B cell (primary cell): Measurements from ENCODE around the gene CYP26B1. TPM values are rescaled to one million over a fixed set of nuclear protein-coding genes. Genes with fewer than 3 reads are reported as not detected.

Experiments
- ATAC-seq: fragments of 200-7000 bp; cut with Tn5 transposase; one replicate; pipeline ENCODE4 v1.10.0; 2021; ENCODE audit warnings: low read depth, mild to moderate bottlenecking, moderate number of reproducible peaks, moderate library complexity
- CTCF ChIA-PET: fragments of 350-600 bp; sonication (Branson Sonifier 250); formaldehyde crosslinking; loops from one replicate; lab custom pipeline; 2021; ENCODE audit warnings: antibody characterized with exemption, inconsistent platforms; lab: Charles Lee
- POLR2A ChIA-PET: fragments of 350-600 bp; sonication (Branson Sonifier 250); formaldehyde crosslinking; loops from one replicate; lab custom pipeline; 2021; ENCODE audit warnings: antibody characterized with exemption; lab: Charles Lee
- DNase-seq: peaks from one replicate; pipeline ENCODE4 v3.0.0; 2013
- H2AFZ ChIP-seq: 2 replicates; pipeline ENCODE4 v1.6.1; 2012; ENCODE audit warnings: mild to moderate bottlenecking, low read depth, low read length; ENCODE audit not compliant: insufficient read depth, poor library complexity, severe bottlenecking
- H3K27ac ChIP-seq, 2 donors: 1 replicate in 1 of 2; 2 replicates in 1 of 2; pipeline ENCODE4 v1.5.1; 2012 to 2013; ENCODE audit warnings: low read length in 2 of 2, mild to moderate bottlenecking in 2 of 2, moderate library complexity in 1 of 2
- H3K27me3 ChIP-seq, 4 experiments: fragments of 200-600 bp in 1 of 4; sonication (generic) in 1 of 4; replicated peaks in 1 of 4; 1 replicate in 2 of 4; 2 replicates in 2 of 4; pipeline versions ENCODE4 v1.6.1 to v1.7.0; 2013 to 2016; ENCODE audit warnings: low read length in 3 of 4, mild to moderate bottlenecking in 2 of 4, mixed read lengths in 1 of 4, moderate library complexity in 1 of 4; ENCODE audit not compliant: insufficient read depth in 4 of 4, control insufficient read depth in 3 of 4; ENCODE audit errors: control extremely low read depth in 1 of 4
- H3K36me3 ChIP-seq, 2 experiments: replicated peaks in 1 of 2; 1 replicate in 1 of 2; 2 replicates in 1 of 2; pipeline versions ENCODE4 v1.6.1 to v1.7.1; 2013; ENCODE audit warnings: low read length in 1 of 2; ENCODE audit not compliant: insufficient read depth in 2 of 2, control insufficient read depth in 1 of 2; ENCODE audit errors: control extremely low read depth in 1 of 2, extremely low read depth in 1 of 2
- H3K4me1 ChIP-seq, 2 donors: fragments of 200-600 bp in 1 of 2; sonication (generic) in 1 of 2; 1 replicate in 1 of 2; 2 replicates in 1 of 2; pipeline versions ENCODE4 v1.5.1 to v1.6.1; 2013 to 2017; ENCODE audit warnings: low read length in 2 of 2; ENCODE audit not compliant: control insufficient read depth in 2 of 2, insufficient read depth in 2 of 2
- H3K4me2 ChIP-seq: replicated peaks from 2 replicates; pipeline ENCODE3; 2012; ENCODE audit warnings: mild to moderate bottlenecking, low read depth, low read length; ENCODE audit not compliant: poor library complexity, severe bottlenecking
- H3K4me3 ChIP-seq, 5 experiments: fragments of 200-600 bp in 1 of 5; sonication (generic) in 1 of 5; 1 replicate in 3 of 5; 2 replicates in 2 of 5; pipeline versions ENCODE4 v1.5.1 to v1.7.0; 2011 to 2016; ENCODE audit warnings: low read length in 4 of 5, mild to moderate bottlenecking in 4 of 5, low read depth in 2 of 5, control low read depth in 1 of 5, moderate library complexity in 1 of 5; ENCODE audit not compliant: insufficient read depth in 1 of 5; ENCODE audit errors: control extremely low read depth in 1 of 5, extremely low read depth in 1 of 5
- H3K79me2 ChIP-seq: fragments of 200-600 bp; sonication (generic); one replicate; pipeline ENCODE4 v1.6.0; 2016; ENCODE audit warnings: low read length; ENCODE audit not compliant: control insufficient read depth, insufficient read depth
- H3K9ac ChIP-seq: fragments of 200-600 bp; sonication (generic); 2 replicates; pipeline ENCODE4 v1.6.1; 2017; ENCODE audit warnings: mild to moderate bottlenecking, low read length, moderate library complexity
- H3K9me3 ChIP-seq, 3 donors: one replicate each; pipeline versions ENCODE4 v1.6.1 to v1.7.1; 2013; ENCODE audit warnings: low read length in 2 of 3; ENCODE audit not compliant: control insufficient read depth in 2 of 3, insufficient read depth in 1 of 3; ENCODE audit errors: control extremely low read depth in 1 of 3
- H4K20me1 ChIP-seq: 2 replicates; pipeline ENCODE4 v1.6.0; 2012; ENCODE audit warnings: mild to moderate bottlenecking, low read length; ENCODE audit not compliant: insufficient read depth, control insufficient read depth, poor library complexity, severe bottlenecking
- H3K27ac Mint-ChIP-seq: one replicate; pipeline ENCODE4 v1.8.0; 2021; ENCODE audit warnings: mixed read lengths
- H3K27me3 Mint-ChIP-seq: one replicate; pipeline ENCODE4 v1.8.0; 2021; ENCODE audit warnings: mixed read lengths
- H3K4me1 Mint-ChIP-seq: one replicate; pipeline ENCODE4 v1.8.0; 2021; ENCODE audit warnings: mixed read lengths
- H3K4me3 Mint-ChIP-seq: one replicate; pipeline ENCODE4 v1.8.0; 2021; ENCODE audit warnings: mixed read lengths
- H3K9me3 Mint-ChIP-seq: one replicate; pipeline ENCODE4 v1.8.0; 2022; ENCODE audit warnings: mixed read lengths; ENCODE audit not compliant: insufficient read depth
- EZH2 ChIP-seq: IDR thresholded peaks from 2 replicates; pipeline ENCODE4 v1.6.1; 2012; ENCODE audit warnings: borderline replicate concordance, low read depth, mild to moderate bottlenecking, moderate library complexity, low read length; ENCODE audit not compliant: insufficient read depth, poor library complexity, severe bottlenecking
- WGBS: methylation state at CpG from one replicate; pipeline ENCODE4 v1.1.5; 2013; ENCODE audit warnings: missing lambda C conversion rate; ENCODE audit not compliant: insufficient coverage; 5-methylcytosine and 5-hydroxymethylcytosine counted together
- intact Hi-C: fragments of 100-400 bp; cut with micrococcal nuclease; formaldehyde crosslinking; loops from one replicate; pipeline ENCODE4 v1.10.0; 2022
- polyA plus RNA-seq: library from polyadenylated mRNA; depleted of rRNA; stranded (reverse); fragments of >200 nt; gene quantifications from 2 replicates; pipeline ENCODE4 v1.2.3, GENCODE V29; 2012
- total RNA-seq, 2 donors: library from RNA; stranded (reverse); fragments of 120-200 nt in 1 of 2; gene quantifications; 1 replicate in 1 of 2; 2 replicates in 1 of 2; pipeline versions ENCODE4 v1.2.3 to v1.2.4, GENCODE V29; 2013 to 2022
- TF ChIP-seq, protein P1 (sequence below): fragments of 200-600 bp; IDR thresholded peaks from one replicate; pipeline ENCODE4 v1.8.0; 2022; ENCODE audit warnings: antibody characterized with exemption, mild to moderate bottlenecking

The CYP26B1 gene
- total and polyA plus RNA-seq, 2 donors (not counting 1 experiment from before 2014, with no cell fraction given), result not detected

DNA sequence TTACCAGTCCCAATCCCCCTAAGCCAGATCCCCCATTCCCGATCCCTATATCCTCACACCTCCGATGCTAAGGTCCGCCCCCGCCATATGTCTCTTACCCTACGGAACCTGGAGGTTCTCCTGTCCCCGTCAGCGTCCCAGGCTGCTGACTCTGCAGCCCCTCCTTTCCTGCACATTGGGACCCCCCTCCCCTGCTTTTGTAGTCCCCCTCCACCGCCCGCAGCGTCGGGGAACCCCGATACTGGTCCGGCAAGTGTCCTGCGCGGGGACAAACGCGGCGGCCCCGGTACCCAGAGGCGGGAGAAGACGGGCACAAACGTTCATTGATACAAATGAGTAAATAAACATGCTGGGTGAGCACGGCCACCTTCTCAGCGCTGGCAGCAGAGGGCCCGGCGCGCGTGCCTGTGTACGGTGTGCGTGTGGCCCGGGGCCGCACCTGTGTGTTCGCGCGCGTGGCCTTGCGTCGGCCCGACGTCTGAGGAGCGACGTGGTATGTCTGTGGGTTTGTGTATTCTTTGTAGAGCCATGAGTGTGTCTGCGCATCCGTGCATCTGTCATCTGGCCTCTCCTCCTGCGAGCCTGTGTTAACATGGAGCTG is 2.0 kb upstream of the CYP26B1 start:
- 3% methylated on average over 45 of the region's 45 CpGs for WGBS

More for the DNA sequence above, 2.0 kb upstream of the CYP26B1 start:
- Histone ChIP-seq H2AFZ (peak overlapping the region; percentile 73), H3K27me3 (peaks cover 0 to 71% (median 37%) of the 10 kb centered on the region in 4 experiments), H4K20me1 (no peaks in the 10 kb centered on the region), H3K9me3 (peaks cover 0 to 26% (median 6%) of the 10 kb centered on the region in 3 donors), H3K9ac (peak overlapping the region; percentile 49), H3K4me3 (peak overlapping the region in 3 of 5 experiments; percentile 38 to 50 (median 40)), H3K4me2 (peak overlapping the region; percentile 72), H3K27ac (no peak overlapping the region), H3K79me2 (no peaks in the 10 kb centered on the region), H3K4me1 (peaks cover 42 to 49% of the 10 kb centered on the region in 2 donors), H3K36me3 (no peaks in the 10 kb centered on the region)
- Mint-ChIP-seq H3K27ac (no peak overlapping the region), H3K4me1 (peaks cover 41% of the 10 kb centered on the region), H3K9me3 (no peaks in the 10 kb centered on the region), H3K4me3 (peak overlapping the region; percentile 91), H3K27me3 (peaks cover 56% of the 10 kb centered on the region)
- TF ChIP-seq, protein P1, sequence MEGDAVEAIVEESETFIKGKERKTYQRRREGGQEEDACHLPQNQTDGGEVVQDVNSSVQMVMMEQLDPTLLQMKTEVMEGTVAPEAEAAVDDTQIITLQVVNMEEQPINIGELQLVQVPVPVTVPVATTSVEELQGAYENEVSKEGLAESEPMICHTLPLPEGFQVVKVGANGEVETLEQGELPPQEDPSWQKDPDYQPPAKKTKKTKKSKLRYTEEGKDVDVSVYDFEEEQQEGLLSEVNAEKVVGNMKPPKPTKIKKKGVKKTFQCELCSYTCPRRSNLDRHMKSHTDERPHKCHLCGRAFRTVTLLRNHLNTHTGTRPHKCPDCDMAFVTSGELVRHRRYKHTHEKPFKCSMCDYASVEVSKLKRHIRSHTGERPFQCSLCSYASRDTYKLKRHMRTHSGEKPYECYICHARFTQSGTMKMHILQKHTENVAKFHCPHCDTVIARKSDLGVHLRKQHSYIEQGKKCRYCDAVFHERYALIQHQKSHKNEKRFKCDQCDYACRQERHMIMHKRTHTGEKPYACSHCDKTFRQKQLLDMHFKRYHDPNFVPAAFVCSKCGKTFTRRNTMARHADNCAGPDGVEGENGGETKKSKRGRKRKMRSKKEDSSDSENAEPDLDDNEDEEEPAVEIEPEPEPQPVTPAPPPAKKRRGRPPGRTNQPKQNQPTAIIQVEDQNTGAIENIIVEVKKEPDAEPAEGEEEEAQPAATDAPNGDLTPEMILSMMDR, result no peak
- no peak for TF ChIP-seq EZH2
- DNase-seq (peak; percentile 50), ATAC-seq (no peak)
- POLR2A ChIA-PET, result no interaction called here
- CTCF ChIA-PET, result interaction anchor here (0.6 to 1.9 kb wide), 12 partner anchors 9 to 850 kb away, joined by 3 to 15 read pairs (median 4); no protein-coding TSS in a partner anchor
- intact Hi-C loops, result loop anchor here (5.0 kb wide), 1 partner anchor 768 kb away; the partner anchor contains the start of gene EMX1
